Left ventricle myocardium superior (tissue), 1 donor: Measurements from ENCODE around the gene TRIM52. TPM values are rescaled to one million over a fixed set of nuclear protein-coding genes. Genes with fewer than 3 reads are reported as not detected.

Experiments used
- microRNA-seq: library from miRNA; unstranded; fragments of <30 nt; microRNA quantifications from one replicate; pipeline ENCODE4 v1.2.0, GENCODE V29; 2020; ENCODE audit warnings: borderline number of aligned reads
- total RNA-seq: library from RNA; stranded (reverse); fragmentation: NEBNext Ultra II Directional; extraction: Animal tissue kit (Norgen Biotek cat#: 25700); gene quantifications from one replicate; pipeline ENCODE4 v1.2.1, GENCODE V29; 2021
- donor health status: DM: no; HTN: yes; CAD: no; lungs with severe emphysema.

Gene TRIM52
- total RNA-seq, 1 donor from 2014 or later, result 10.0 TPM

Small RNAs within 50 kb of the gene (microRNA-seq; reads per million reads assigned to microRNA genes)
- not detected for gene MIR4638

Other genes with a start within 250 kb of the TRIM52 start
- 37.8 TPM for gene BTNL9, start 220.9 kb downstream of the TRIM52 start, total RNA-seq
- gene OR2V1, start 130.0 kb downstream of the TRIM52 start, total RNA-seq, result not detected
- not detected for gene OR2V2, start 113.6 kb downstream of the TRIM52 start, total RNA-seq
- gene TRIM7, start 55.9 kb downstream of the TRIM52 start, total RNA-seq, result 20.0 TPM
- 23.7 TPM for gene TRIM41, start 37.9 kb downstream of the TRIM52 start, total RNA-seq
- 641 TPM for gene RACK1, start 17.2 kb downstream of the TRIM52 start, total RNA-seq
- not detected for gene OR4F3, start 106.1 kb upstream of the TRIM52 start, total RNA-seq